ENCODE data around the gene FAM83C. TPM values are rescaled to one million over a fixed set of nuclear protein-coding genes. Genes with fewer than 3 reads are reported as not detected.

The FAM83C gene
- total RNA-seq, 1 experiment from 2014 or later, result not detected

DNA sequence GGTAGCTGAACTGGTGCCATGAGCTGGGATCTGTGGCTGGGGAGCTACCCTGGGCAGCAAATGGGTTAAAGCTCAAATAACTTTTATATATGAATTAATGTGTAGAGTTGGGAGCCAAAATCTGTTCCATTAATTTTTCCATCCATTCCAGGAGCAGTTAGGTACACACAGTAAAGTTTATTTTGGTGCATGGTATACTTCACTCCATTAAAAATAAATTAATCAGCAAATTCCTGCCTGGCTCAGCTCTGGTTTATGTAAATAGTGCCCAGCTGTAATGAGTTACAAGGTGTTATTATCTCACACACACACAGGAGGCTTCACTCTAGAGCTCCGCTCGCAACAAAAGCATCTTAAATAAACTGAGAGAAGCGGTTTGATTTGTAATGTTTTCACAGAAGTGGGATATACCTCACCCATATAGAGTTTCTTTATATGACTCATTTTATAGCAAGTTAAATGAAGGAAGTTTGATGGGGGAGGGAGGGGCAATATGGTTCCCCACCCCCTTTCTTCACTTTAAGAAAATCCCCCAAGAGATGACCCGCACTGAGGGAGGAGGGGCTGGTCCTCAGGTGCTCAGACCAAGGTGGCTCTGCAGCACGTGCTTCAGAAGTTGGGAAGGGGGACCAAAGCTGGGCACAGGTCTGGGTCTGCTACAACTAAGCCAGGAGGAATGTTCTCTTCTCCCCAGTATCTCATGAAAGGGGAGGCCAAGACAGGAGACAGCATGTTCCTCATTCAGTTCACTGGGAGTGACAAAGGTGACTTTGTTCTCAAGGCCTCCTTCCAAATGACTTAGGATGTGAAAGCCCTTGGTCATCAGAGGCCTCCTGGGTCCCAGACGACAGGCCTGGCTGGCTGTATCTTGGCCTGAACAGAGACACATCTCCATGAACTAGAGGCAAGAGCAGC lies 10.5 kb upstream of the FAM83C start (continued):
- TF ChIP-seq, protein P1, sequence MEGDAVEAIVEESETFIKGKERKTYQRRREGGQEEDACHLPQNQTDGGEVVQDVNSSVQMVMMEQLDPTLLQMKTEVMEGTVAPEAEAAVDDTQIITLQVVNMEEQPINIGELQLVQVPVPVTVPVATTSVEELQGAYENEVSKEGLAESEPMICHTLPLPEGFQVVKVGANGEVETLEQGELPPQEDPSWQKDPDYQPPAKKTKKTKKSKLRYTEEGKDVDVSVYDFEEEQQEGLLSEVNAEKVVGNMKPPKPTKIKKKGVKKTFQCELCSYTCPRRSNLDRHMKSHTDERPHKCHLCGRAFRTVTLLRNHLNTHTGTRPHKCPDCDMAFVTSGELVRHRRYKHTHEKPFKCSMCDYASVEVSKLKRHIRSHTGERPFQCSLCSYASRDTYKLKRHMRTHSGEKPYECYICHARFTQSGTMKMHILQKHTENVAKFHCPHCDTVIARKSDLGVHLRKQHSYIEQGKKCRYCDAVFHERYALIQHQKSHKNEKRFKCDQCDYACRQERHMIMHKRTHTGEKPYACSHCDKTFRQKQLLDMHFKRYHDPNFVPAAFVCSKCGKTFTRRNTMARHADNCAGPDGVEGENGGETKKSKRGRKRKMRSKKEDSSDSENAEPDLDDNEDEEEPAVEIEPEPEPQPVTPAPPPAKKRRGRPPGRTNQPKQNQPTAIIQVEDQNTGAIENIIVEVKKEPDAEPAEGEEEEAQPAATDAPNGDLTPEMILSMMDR (IDR thresholded peaks at IDR 0.05), result no peak
- no peak for TF ChIP-seq ZNF121 (CRISPR knock-in tag; IDR thresholded peaks at IDR 0.05)

DNA sequence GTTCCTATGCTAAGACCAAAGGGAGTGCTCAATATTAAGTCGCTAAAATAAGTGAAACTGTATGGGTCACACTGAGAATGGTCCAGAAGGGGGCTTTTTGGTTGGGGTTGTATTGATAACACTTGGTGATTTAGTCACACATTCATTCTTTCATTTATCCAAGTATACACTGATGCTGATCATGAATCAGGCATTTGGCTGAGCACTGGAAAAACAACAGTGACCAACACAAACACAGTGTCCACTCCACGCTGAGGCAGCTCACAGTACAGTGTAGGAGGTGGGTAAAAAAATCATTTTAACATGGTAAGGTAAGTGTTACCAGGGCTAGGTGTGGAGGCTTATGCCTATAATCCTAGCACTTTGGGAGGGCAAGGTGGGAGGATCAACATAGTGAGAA lies 9.2 kb upstream of the FAM83C start:
- Mint-ChIP-seq H3K36me3 (peaks cover 7% of the 10 kb centered on the region; the same call in 1 of the 2 replicates), H3K27ac (no peak overlapping the region), H3K9me3 (no peaks in the 10 kb centered on the region), H3K4me3 (no peak overlapping the region), H3K4me1 (peaks cover 16% of the 10 kb centered on the region), H3K27me3 (ENCODE audit: low read depth) (peaks cover 4% of the 10 kb centered on the region; the same call in 1 of the 2 replicates)
- TF ChIP-seq IRF2 (CRISPR knock-in tag; IDR thresholded peaks at IDR 0.05; ENCODE audit: borderline replicate concordance, low read depth) (no peak), ERG (CRISPR knock-in tag; IDR thresholded peaks at IDR 0.05) (no peak), GRHL2 (CRISPR knock-in tag; IDR thresholded peaks at IDR 0.05; ENCODE audit: insufficient replicate concordance, severe bottlenecking) (no peak), ZMAT4 (CRISPR knock-in tag; IDR thresholded peaks at IDR 0.05) (no peak), FOXP1 (CRISPR knock-in tag; IDR thresholded peaks at IDR 0.05; ENCODE audit: borderline replicate concordance) (no peak)
- TF ChIP-seq, protein P2, sequence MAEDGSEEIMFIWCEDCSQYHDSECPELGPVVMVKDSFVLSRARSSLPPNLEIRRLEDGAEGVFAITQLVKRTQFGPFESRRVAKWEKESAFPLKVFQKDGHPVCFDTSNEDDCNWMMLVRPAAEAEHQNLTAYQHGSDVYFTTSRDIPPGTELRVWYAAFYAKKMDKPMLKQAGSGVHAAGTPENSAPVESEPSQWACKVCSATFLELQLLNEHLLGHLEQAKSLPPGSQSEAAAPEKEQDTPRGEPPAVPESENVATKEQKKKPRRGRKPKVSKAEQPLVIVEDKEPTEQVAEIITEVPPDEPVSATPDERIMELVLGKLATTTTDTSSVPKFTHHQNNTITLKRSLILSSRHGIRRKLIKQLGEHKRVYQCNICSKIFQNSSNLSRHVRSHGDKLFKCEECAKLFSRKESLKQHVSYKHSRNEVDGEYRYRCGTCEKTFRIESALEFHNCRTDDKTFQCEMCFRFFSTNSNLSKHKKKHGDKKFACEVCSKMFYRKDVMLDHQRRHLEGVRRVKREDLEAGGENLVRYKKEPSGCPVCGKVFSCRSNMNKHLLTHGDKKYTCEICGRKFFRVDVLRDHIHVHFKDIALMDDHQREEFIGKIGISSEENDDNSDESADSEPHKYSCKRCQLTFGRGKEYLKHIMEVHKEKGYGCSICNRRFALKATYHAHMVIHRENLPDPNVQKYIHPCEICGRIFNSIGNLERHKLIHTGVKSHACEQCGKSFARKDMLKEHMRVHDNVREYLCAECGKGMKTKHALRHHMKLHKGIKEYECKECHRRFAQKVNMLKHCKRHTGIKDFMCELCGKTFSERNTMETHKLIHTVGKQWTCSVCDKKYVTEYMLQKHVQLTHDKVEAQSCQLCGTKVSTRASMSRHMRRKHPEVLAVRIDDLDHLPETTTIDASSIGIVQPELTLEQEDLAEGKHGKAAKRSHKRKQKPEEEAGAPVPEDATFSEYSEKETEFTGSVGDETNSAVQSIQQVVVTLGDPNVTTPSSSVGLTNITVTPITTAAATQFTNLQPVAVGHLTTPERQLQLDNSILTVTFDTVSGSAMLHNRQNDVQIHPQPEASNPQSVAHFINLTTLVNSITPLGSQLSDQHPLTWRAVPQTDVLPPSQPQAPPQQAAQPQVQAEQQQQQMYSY (CRISPR knock-in tag; IDR thresholded peaks at IDR 0.05), result no peak
- ChIA-PET CTCF (interaction anchor here (0.9 to 1.0 kb wide), 2 partner anchors 28 to 157 kb away, joined by 3 to 4 read pairs; no protein-coding TSS in a partner anchor), POLR2A (no interaction called here)
- DNase-seq (ENCODE audit: low spot score) (no peak), ATAC-seq (no peak)

- ATAC-seq (no peak), DNase-seq (ENCODE audit: low spot score) (no peak)
- peaks cover 4% of the 10 kb centered on the region; the same call in 1 of the 2 replicates for H3K27me3 Mint-ChIP-seq (ENCODE audit: low read depth)
- no peak overlapping the region for H3K4me3 Mint-ChIP-seq
- ChIA-PET CTCF (interaction anchor here (4.6 kb wide), 1 partner anchor 29 kb away, joined by 25 read pairs; no protein-coding TSS in a partner anchor), POLR2A (no interaction called here)
- no peaks in the 10 kb centered on the region for H3K9me3 Mint-ChIP-seq
- H3K4me1 Mint-ChIP-seq, result peaks cover 16% of the 10 kb centered on the region
- no peak overlapping the region for H3K27ac Mint-ChIP-seq
- peaks cover 3% of the 10 kb centered on the region; the same call in 1 of the 2 replicates for H3K36me3 Mint-ChIP-seq
- no peak for TF ChIP-seq ZMAT4 (CRISPR knock-in tag; IDR thresholded peaks at IDR 0.05)
- no peak for TF ChIP-seq TEAD1 (CRISPR knock-in tag; IDR thresholded peaks at IDR 0.05)
- peak; percentile 87 for TF ChIP-seq ZNF121 (CRISPR knock-in tag; IDR thresholded peaks at IDR 0.05)
These were observed 8.4 kb upstream of the FAM83C start for GRCh38 chr20:35300469-35301262.
